HCT116 (cell line): Measurements from ENCODE around the gene OR10A2. TPM values are rescaled to one million over a fixed set of nuclear protein-coding genes. Genes with fewer than 3 reads are reported as not detected.

ENCODE experiments used
- ATAC-seq: fragments of 200-7000 bp; cut with Tn5 transposase; 2 replicates; pipeline ENCODE4 v1.9.1; 2020; ENCODE audit warnings: mild to moderate bottlenecking, moderate library complexity
- BruUV-seq: library from RNA; stranded (reverse); fragments of 400-500 nt; replicated peaks from 2 replicates; lab custom pipeline; 2021; lab: Mats Ljungman, UMichigan
- CTCF ChIA-PET: fragments of 300-600 bp; sonication (Branson Sonifier 250); formaldehyde crosslinking; loops from one replicate; lab custom pipeline; 2021; ENCODE audit warnings: antibody characterized with exemption; lab: Charles Lee
- POLR2A ChIA-PET: fragments of 300-600, 350-600 bp; sonication (Branson Sonifier 250); formaldehyde crosslinking; loops from one replicate; lab custom pipeline; 2021; ENCODE audit warnings: antibody characterized with exemption; lab: Charles Lee
- RAD21 ChIA-PET, 2 experiments: fragments of 300-600 bp; sonication (Branson Sonifier 250); formaldehyde crosslinking; loops; one replicate each; lab custom pipeline; 2023; ENCODE audit warnings: low total read pairs in 2 of 2; ENCODE audit not compliant: uncharacterized antibody in 2 of 2, unreplicated experiment in 2 of 2, low non-redundant PET in 1 of 2; lab: Charles Lee
- DNase-seq: peaks from one replicate; pipeline ENCODE4 v3.0.0-alpha.2; 2010; ENCODE audit warnings: low read depth, low spot score
- H2AFZ ChIP-seq: fragments of 200-600 bp; shearing (Covaris generic), sonication (generic); 2 replicates; pipeline ENCODE4 v1.6.1; 2017; ENCODE audit warnings: low read depth, mixed run types, mixed read lengths, antibody characterized with exemption, low read length; ENCODE audit not compliant: poor library complexity, severe bottlenecking
- H3K27ac ChIP-seq: 2 replicates; pipeline ENCODE4 v1.5.1; 2012; ENCODE audit warnings: low read depth, low read length
- H3K27me3 ChIP-seq: fragments of 200-600 bp; sonication (generic); 2 replicates; pipeline ENCODE4 v1.6.1; 2016; ENCODE audit warnings: mixed run types, low read length, mixed read lengths; ENCODE audit not compliant: insufficient read depth
- H3K36me3 ChIP-seq, 2 experiments: fragments of 200-500 bp in 1 of 2; fragments of 200-600 bp in 1 of 2; sonication (Bioruptor generic) in 1 of 2; sonication (generic) in 1 of 2; 2 replicates each; pipeline versions ENCODE4 v1.5.1 to v1.6.1; 2014 to 2016; ENCODE audit warnings: low read length in 2 of 2, inconsistent platforms in 1 of 2, mixed read lengths in 1 of 2, mixed run types in 1 of 2; ENCODE audit not compliant: insufficient read depth in 2 of 2, control insufficient read depth in 1 of 2
- H3K4me1 ChIP-seq, 2 experiments: fragments of 200-600 bp in 1 of 2; sonication (generic) in 1 of 2; 2 replicates each; pipeline versions ENCODE4 v1.5.1 to v1.6.1; 2012 to 2017; ENCODE audit warnings: low read length in 2 of 2, inconsistent platforms in 1 of 2, mild to moderate bottlenecking in 1 of 2, mixed read lengths in 1 of 2, mixed run types in 1 of 2, moderate library complexity in 1 of 2; ENCODE audit not compliant: insufficient read depth in 2 of 2, control insufficient read depth in 1 of 2
- H3K4me2 ChIP-seq: fragments of 200-600 bp; sonication (generic); 2 replicates; pipeline ENCODE4 v1.6.1; 2017; ENCODE audit warnings: mixed run types, low read length, mixed read lengths
- H3K4me3 ChIP-seq, 2 experiments: fragments of 200-600 bp in 1 of 2; sonication (generic) in 1 of 2; replicated peaks in 1 of 2; 2 replicates each; pipeline ENCODE4 v1.5.1; 2011 to 2016; ENCODE audit warnings: low read length in 2 of 2, control low read depth in 1 of 2, low read depth in 1 of 2, mild to moderate bottlenecking in 1 of 2, mixed read lengths in 1 of 2, mixed run types in 1 of 2
- H3K79me2 ChIP-seq: fragments of 200-600 bp; sonication (generic); 2 replicates; pipeline ENCODE4 v1.6.1; 2017; ENCODE audit warnings: mild to moderate bottlenecking, mixed run types, low read length, moderate library complexity, mixed read lengths; ENCODE audit not compliant: insufficient read depth
- H3K9ac ChIP-seq: fragments of 200-600 bp; sonication (generic); 2 replicates; pipeline ENCODE4 v1.6.1; 2016; ENCODE audit warnings: low read length, mixed read lengths
- H3K9me2 ChIP-seq: fragments of 200-600 bp; sonication (generic), shearing (Covaris generic); 2 replicates; pipeline ENCODE4 v1.6.1; 2017; ENCODE audit warnings: mixed run types, mild to moderate bottlenecking, moderate library complexity; ENCODE audit not compliant: insufficient read depth
- H3K9me3 ChIP-seq, 2 experiments: fragments of 200-500 bp in 1 of 2; fragments of 200-600 bp in 1 of 2; sonication (Bioruptor generic) in 1 of 2; sonication (generic) in 1 of 2; 2 replicates each; pipeline ENCODE4 v1.6.1; 2014 to 2017; ENCODE audit warnings: low read length in 2 of 2, mixed read lengths in 2 of 2, inconsistent platforms in 1 of 2, low read depth in 1 of 2, mild to moderate bottlenecking in 1 of 2, mixed run types in 1 of 2, moderate library complexity in 1 of 2; ENCODE audit not compliant: control insufficient read depth in 1 of 2, insufficient read depth in 1 of 2
- H4K20me1 ChIP-seq: fragments of 200-600 bp; sonication (generic), shearing (Covaris generic); 2 replicates; pipeline ENCODE4 v1.6.1; 2017; ENCODE audit warnings: mixed run types, mild to moderate bottlenecking, moderate library complexity; ENCODE audit not compliant: insufficient read depth
- CBX3 ChIP-seq: IDR thresholded peaks from 2 replicates; pipeline ENCODE4 v1.6.1; 2012; ENCODE audit warnings: low read depth
- ELF1 ChIP-seq: IDR thresholded peaks from 2 replicates; pipeline ENCODE4 v1.6.1; 2012; ENCODE audit warnings: low read depth, borderline replicate concordance
- EZH2 ChIP-seq: fragments of 200-600 bp; sonication (generic); IDR thresholded peaks from 2 replicates; pipeline ENCODE4 v1.6.1; 2017; ENCODE audit warnings: antibody characterized with exemption, mixed run types
- EZH2phosphoT487 ChIP-seq: fragments of 200-600 bp; IDR thresholded peaks from 2 replicates; pipeline ENCODE4 v1.6.1; 2018; ENCODE audit warnings: antibody characterized with exemption, borderline replicate concordance
- POLR2AphosphoS5 ChIP-seq: IDR thresholded peaks from 2 replicates; pipeline ENCODE4 v1.6.1; 2011; ENCODE audit warnings: mild to moderate bottlenecking, low read depth, low read length, moderate library complexity
- RAD21 ChIP-seq: IDR thresholded peaks from 2 replicates; pipeline ENCODE4 v1.6.1; 2012; ENCODE audit warnings: low read depth, mild to moderate bottlenecking
- SIN3A ChIP-seq: IDR thresholded peaks from 2 replicates; pipeline ENCODE4 v1.6.1; 2012; ENCODE audit warnings: low read depth
- YY1 ChIP-seq: IDR thresholded peaks from 2 replicates; pipeline ENCODE4 v1.6.1; 2011; ENCODE audit warnings: low read length, low read depth, moderate library complexity, mild to moderate bottlenecking; ENCODE audit not compliant: insufficient replicate concordance; ENCODE audit errors: extremely low read depth
- ZNF274 ChIP-seq: fragments of 200-500 bp; sonication (Bioruptor generic); IDR thresholded peaks from 2 replicates; pipeline ENCODE4 v1.6.1; 2014; ENCODE audit warnings: mild to moderate bottlenecking, low read depth, low read length, inconsistent platforms
- intact Hi-C: fragments of 100-400 bp; cut with micrococcal nuclease; formaldehyde crosslinking; loops from 2 replicates; pipeline ENCODE4 v1.10.0; 2022
- total RNA-seq: library from RNA; stranded (reverse); gene quantifications from one replicate; pipeline ENCODE4 v1.2.1, GENCODE V29; 2021; ENCODE audit not compliant: unreplicated experiment
- TF ChIP-seq, protein P1 (sequence below), 3 experiments: fragments of 200-600 bp in 1 of 3; sonication (generic) in 1 of 3; IDR thresholded peaks in 2 of 3; conservative IDR thresholded peaks in 1 of 3; 2 replicates each; pipeline ENCODE4 v1.5.1; 2012 to 2017; ENCODE audit warnings: low read depth in 2 of 3, low read length in 2 of 3, antibody characterized with exemption in 1 of 3, borderline replicate concordance in 1 of 3, control low read depth in 1 of 3, mild to moderate bottlenecking in 1 of 3, mixed read lengths in 1 of 3, mixed run types in 1 of 3, moderate library complexity in 1 of 3; ENCODE audit not compliant: insufficient read depth in 1 of 3
- TF ChIP-seq, protein P2 (sequence below): IDR thresholded peaks from 2 replicates; pipeline ENCODE4 v1.6.1; 2012; ENCODE audit warnings: low read depth

The OR10A2 gene
- total RNA-seq, 1 experiment from 2014 or later = not detected

DNA sequence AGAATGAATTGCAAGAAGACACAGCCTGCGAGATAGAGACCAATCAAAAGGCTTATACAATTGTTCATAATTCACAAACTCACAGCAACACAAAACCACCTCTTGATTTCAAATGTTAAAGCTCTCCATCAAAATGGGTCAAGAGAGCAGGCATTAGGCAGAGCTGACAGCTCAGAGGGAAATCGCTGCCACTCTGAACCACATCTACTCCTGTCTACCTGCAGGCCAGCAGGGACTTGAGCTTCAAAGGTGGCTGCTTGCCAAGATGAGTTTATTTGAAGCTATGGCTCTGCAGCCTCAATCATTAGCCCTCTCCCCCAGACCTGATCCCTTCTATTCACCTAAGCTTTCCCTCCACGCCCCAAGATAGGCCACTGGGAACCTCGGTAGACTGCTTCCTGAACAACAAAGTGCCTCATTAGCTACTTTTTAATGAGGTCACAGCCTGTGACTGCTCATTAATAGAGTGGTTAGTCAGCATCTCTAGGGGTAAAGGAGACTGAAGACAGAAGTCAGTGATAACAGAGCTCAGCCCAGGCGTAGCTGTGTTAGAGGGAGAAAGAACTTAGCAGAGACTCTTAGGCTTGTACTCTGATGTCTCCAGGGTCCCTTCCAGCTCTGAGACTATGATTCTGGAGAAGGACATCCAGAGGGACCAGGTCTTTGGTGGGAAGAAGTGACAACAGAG lies 38.6 kb upstream of the OR10A2 start (continued):
- TF ChIP-seq, protein P1, sequence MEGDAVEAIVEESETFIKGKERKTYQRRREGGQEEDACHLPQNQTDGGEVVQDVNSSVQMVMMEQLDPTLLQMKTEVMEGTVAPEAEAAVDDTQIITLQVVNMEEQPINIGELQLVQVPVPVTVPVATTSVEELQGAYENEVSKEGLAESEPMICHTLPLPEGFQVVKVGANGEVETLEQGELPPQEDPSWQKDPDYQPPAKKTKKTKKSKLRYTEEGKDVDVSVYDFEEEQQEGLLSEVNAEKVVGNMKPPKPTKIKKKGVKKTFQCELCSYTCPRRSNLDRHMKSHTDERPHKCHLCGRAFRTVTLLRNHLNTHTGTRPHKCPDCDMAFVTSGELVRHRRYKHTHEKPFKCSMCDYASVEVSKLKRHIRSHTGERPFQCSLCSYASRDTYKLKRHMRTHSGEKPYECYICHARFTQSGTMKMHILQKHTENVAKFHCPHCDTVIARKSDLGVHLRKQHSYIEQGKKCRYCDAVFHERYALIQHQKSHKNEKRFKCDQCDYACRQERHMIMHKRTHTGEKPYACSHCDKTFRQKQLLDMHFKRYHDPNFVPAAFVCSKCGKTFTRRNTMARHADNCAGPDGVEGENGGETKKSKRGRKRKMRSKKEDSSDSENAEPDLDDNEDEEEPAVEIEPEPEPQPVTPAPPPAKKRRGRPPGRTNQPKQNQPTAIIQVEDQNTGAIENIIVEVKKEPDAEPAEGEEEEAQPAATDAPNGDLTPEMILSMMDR (IDR thresholded peaks at IDR 0.05 in 2 of 3, conservative IDR thresholded peaks at IDR 0.05 in 1 of 3; ENCODE audit: borderline replicate concordance in 1 of 3, insufficient read depth in 1 of 3, low read depth in 2 of 3, low read length in 2 of 3) = no peak

DNA sequence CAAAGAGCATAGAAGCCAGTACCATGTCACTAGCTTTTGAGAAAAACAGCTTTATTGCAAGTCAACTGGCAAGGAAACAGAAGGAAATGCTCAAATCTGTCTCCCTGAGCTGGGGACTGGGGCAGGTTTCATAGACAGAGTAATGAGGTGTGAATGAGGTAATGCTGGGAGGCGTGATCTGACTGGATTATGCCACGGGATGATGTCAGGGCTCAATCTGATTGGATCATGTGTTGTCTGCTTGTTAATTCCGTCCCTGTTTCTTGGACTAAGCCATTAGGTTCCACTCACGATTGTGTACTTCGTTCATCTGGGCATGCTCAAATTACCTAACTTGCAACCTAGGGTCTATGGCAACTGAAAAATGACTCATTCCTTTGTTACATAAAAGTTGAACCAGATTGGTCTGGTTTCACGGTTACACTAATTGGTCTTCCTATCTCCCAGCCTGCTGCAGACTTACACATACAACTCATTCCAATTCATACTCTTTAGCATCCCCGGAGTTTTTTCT lies 37.6 kb upstream of the OR10A2 start:
- H3K27ac ChIP-seq = no peak overlapping the region
- H2AFZ ChIP-seq = no peak overlapping the region
- no peak overlapping the region for H3K4me3 ChIP-seq
- POLR2A ChIA-PET = no interaction called here
- CTCF ChIA-PET = interaction anchor here (1.0 to 1.5 kb wide), 2 partner anchors 13 kb away, joined by 4 to 9 read pairs; no protein-coding TSS in a partner anchor
- TF ChIP-seq SIN3A (no peak), CBX3 (no peak), ELF1 (no peak), YY1 (no peak), EZH2 (no peak), RAD21 (no peak), ZNF274 (no peak), POLR2AphosphoS5 (no peak), EZH2phosphoT487 (no peak)
- TF ChIP-seq, protein P2, sequence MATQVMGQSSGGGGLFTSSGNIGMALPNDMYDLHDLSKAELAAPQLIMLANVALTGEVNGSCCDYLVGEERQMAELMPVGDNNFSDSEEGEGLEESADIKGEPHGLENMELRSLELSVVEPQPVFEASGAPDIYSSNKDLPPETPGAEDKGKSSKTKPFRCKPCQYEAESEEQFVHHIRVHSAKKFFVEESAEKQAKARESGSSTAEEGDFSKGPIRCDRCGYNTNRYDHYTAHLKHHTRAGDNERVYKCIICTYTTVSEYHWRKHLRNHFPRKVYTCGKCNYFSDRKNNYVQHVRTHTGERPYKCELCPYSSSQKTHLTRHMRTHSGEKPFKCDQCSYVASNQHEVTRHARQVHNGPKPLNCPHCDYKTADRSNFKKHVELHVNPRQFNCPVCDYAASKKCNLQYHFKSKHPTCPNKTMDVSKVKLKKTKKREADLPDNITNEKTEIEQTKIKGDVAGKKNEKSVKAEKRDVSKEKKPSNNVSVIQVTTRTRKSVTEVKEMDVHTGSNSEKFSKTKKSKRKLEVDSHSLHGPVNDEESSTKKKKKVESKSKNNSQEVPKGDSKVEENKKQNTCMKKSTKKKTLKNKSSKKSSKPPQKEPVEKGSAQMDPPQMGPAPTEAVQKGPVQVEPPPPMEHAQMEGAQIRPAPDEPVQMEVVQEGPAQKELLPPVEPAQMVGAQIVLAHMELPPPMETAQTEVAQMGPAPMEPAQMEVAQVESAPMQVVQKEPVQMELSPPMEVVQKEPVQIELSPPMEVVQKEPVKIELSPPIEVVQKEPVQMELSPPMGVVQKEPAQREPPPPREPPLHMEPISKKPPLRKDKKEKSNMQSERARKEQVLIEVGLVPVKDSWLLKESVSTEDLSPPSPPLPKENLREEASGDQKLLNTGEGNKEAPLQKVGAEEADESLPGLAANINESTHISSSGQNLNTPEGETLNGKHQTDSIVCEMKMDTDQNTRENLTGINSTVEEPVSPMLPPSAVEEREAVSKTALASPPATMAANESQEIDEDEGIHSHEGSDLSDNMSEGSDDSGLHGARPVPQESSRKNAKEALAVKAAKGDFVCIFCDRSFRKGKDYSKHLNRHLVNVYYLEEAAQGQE = no peak
- no peaks in the 10 kb centered on the region for H3K36me3 ChIP-seq
- no peaks in the 10 kb centered on the region for H3K27me3 ChIP-seq
- BruUV-seq = no TSS peak
- ATAC-seq (no peak), DNase-seq (no peak)
- 0 out of 2 replicates have a peak, but pooled peaks cover 3% of the 10 kb centered on the region for H4K20me1 ChIP-seq
- no peaks in the 10 kb centered on the region for H3K79me2 ChIP-seq
- H3K4me2 ChIP-seq = no peak overlapping the region
- intact Hi-C loops = no loop called here
- H3K9me2 ChIP-seq = no peaks in the 10 kb centered on the region
- no peak overlapping the region for H3K9ac ChIP-seq
- RAD21 ChIA-PET = no interaction called here
- H3K4me1 ChIP-seq = no peaks in the 10 kb centered on the region
- no peaks in the 10 kb centered on the region for H3K9me3 ChIP-seq
